H1 (cell line): Measurements from ENCODE around the gene IQCF6. TPM values are rescaled to one million over a fixed set of nuclear protein-coding genes. Genes with fewer than 3 reads are reported as not detected.

ENCODE experiments used
- CBX8 ChIP-seq: fragments of 300-800, 300-1000 bp; sonication (generic); IDR thresholded peaks from 2 replicates; pipeline ENCODE4 v1.7.1; 2016; ENCODE audit warnings: low read depth, low read length, borderline replicate concordance
- CHD7 ChIP-seq: fragments of 300-600 bp; sonication (generic); IDR thresholded peaks from 2 replicates; pipeline ENCODE4 v1.7.1; 2012; ENCODE audit warnings: low read length, moderate library complexity, mild to moderate bottlenecking, inconsistent platforms; ENCODE audit not compliant: insufficient replicate concordance
- CTBP2 ChIP-seq: IDR thresholded peaks from 2 replicates; pipeline ENCODE4 v1.7.0; 2011; ENCODE audit warnings: borderline replicate concordance, mild to moderate bottlenecking, moderate library complexity, mixed read lengths, low read length; ENCODE audit not compliant: insufficient read depth, insufficient read length
- E2F6 ChIP-seq: IDR thresholded peaks from 2 replicates; pipeline ENCODE4 v1.6.1; 2012; ENCODE audit warnings: inconsistent platforms
- JUND ChIP-seq: IDR thresholded peaks from 2 replicates; pipeline ENCODE4 v1.6.1; 2011; ENCODE audit warnings: mild to moderate bottlenecking, improper control_type of control experiment, low read length
- SIX5 ChIP-seq: IDR thresholded peaks from 2 replicates; pipeline ENCODE4 v1.6.1; 2011; ENCODE audit warnings: mild to moderate bottlenecking, low read depth, low read length
- SUZ12 ChIP-seq: fragments of 200-600 bp; sonication (generic); IDR thresholded peaks from 2 replicates; pipeline ENCODE4 v1.6.1; 2012; ENCODE audit warnings: mild to moderate bottlenecking, inconsistent platforms, low read length, moderate library complexity, mixed read lengths
- polyA plus RNA-seq, 7 experiments: library from polyadenylated mRNA; depleted of rRNA in 3 of 7; stranded (reverse) in 5 of 7; unstranded in 2 of 7; fragments of >200 nt in 5 of 7; fragments of 200-250 nt in 2 of 7; gene quantifications; 1 replicate in 5 of 7; 2 replicates in 1 of 7; 4 replicates in 1 of 7; pipeline versions ENCODE4 v1.2.1 to v1.2.3, GENCODE V29; 2011 to 2013; ENCODE audit warnings: missing spikeins in 2 of 7, mixed read lengths in 2 of 7
- total RNA-seq: library from RNA; stranded (reverse); fragmentation: NEBNext Ultra II Directional; extraction: Animal tissue kit (Norgen Biotek cat#: 25700); gene quantifications from 2 replicates; pipeline ENCODE4 v1.2.1, GENCODE V29; 2021

IQCF6 gene
- total and polyA plus RNA-seq, 2 of the 8 experiments (the other 6 are each of a cell fraction or from before 2014, with no cell fraction given), result not detected

- TF ChIP-seq CHD7, result no peak
- no peak for TF ChIP-seq SUZ12
- no peak for TF ChIP-seq E2F6
- TF ChIP-seq CBX8, result no peak
- TF ChIP-seq CTBP2, result no peak
- no peak for TF ChIP-seq SIX5
- TF ChIP-seq JUND, result no peak
- TF ChIP-seq, all 59 proteins: peak for 0
These were observed 49.9 kb downstream of the IQCF6 start (continued) for GRCh38 chr3:51729042-51729633.
